Liver (tissue), 3 donors: Measurements from ENCODE around the gene MRPS9.

Source experiments
- CTCF ChIP-seq: fragments of 150-350 bp; IDR thresholded peaks from 2 replicates; pipeline ENCODE4 v1.5.1; 2017; ENCODE audit warnings: improper control_type of control experiment, low read depth, low read length; ENCODE audit not compliant: missing input control
- FOXA2 ChIP-seq: IDR thresholded peaks from 2 replicates; pipeline ENCODE4 v1.6.1; 2016; ENCODE audit warnings: antibody characterized with exemption
- GABPA ChIP-seq, 2 donors: IDR thresholded peaks in 1 of 2; conservative IDR thresholded peaks in 1 of 2; 2 replicates each; pipeline ENCODE4 v1.6.1; 2016; ENCODE audit warnings: antibody characterized with exemption in 2 of 2, mild to moderate bottlenecking in 1 of 2, moderate library complexity in 1 of 2
- JUND ChIP-seq, 2 donors: IDR thresholded peaks; 2 replicates each; pipeline ENCODE4 v1.6.1; 2016; ENCODE audit warnings: antibody characterized with exemption in 2 of 2
- RAD21 ChIP-seq, 2 donors: IDR thresholded peaks; 2 replicates each; pipeline ENCODE4 v1.6.1; 2016; ENCODE audit warnings: antibody characterized with exemption in 2 of 2, mild to moderate bottlenecking in 2 of 2
- REST ChIP-seq: IDR thresholded peaks from 2 replicates; pipeline ENCODE4 v1.6.1; 2016; ENCODE audit warnings: antibody characterized with exemption, mild to moderate bottlenecking
- SP1 ChIP-seq: IDR thresholded peaks from 2 replicates; pipeline ENCODE4 v1.6.1; 2018; ENCODE audit warnings: antibody characterized with exemption, mild to moderate bottlenecking
- TAF1 ChIP-seq: conservative IDR thresholded peaks from 2 replicates; pipeline ENCODE4 v1.6.1; 2016; ENCODE audit warnings: antibody characterized with exemption, mild to moderate bottlenecking
- YY1 ChIP-seq: IDR thresholded peaks from 2 replicates; pipeline ENCODE4 v1.6.1; 2016; ENCODE audit warnings: antibody characterized with exemption, mild to moderate bottlenecking
- ZBTB33 ChIP-seq: IDR thresholded peaks from 2 replicates; pipeline ENCODE4 v1.6.1; 2016; ENCODE audit warnings: antibody characterized with exemption
- donor health status: healthy.
- donor health status: healthy.

GRCh38 chr2:105139556-105140239 is 101.8 kb downstream of the MRPS9 start:
- no peak for TF ChIP-seq JUND (IDR thresholded peaks at IDR 0.05)
- no peak for TF ChIP-seq REST
- TF ChIP-seq CTCF = no peak
- no peak for TF ChIP-seq TAF1
- no peak for TF ChIP-seq FOXA2
- no peak for TF ChIP-seq RAD21 (IDR thresholded peaks at IDR 0.05)
- TF ChIP-seq GABPA (IDR thresholded peaks at IDR 0.05 in 1 of 2, conservative IDR thresholded peaks at IDR 0.05 in 1 of 2) = no peak
- no peak for TF ChIP-seq ZBTB33
- TF ChIP-seq SP1 = no peak
- no peak for TF ChIP-seq YY1
